Fibroblast of lung (primary cell): Measurements from ENCODE around the gene GBF1.

Source experiments
- EZH2 ChIP-seq: IDR thresholded peaks from 2 replicates; pipeline ENCODE4 v1.5.1; 2012; ENCODE audit warnings: low read length, control low read depth, mild to moderate bottlenecking; ENCODE audit errors: missing control alignments
- TF ChIP-seq, protein P1 (sequence below), 2 donors: IDR thresholded peaks in 1 of 2; conservative IDR thresholded peaks in 1 of 2; 1 replicate in 1 of 2; 2 replicates in 1 of 2; pipeline ENCODE4 v1.5.1; 2011 to 2012; ENCODE audit warnings: low read length in 2 of 2, control low read depth in 1 of 2, inconsistent platforms in 1 of 2, low read depth in 1 of 2, mild to moderate bottlenecking in 1 of 2

DNA sequence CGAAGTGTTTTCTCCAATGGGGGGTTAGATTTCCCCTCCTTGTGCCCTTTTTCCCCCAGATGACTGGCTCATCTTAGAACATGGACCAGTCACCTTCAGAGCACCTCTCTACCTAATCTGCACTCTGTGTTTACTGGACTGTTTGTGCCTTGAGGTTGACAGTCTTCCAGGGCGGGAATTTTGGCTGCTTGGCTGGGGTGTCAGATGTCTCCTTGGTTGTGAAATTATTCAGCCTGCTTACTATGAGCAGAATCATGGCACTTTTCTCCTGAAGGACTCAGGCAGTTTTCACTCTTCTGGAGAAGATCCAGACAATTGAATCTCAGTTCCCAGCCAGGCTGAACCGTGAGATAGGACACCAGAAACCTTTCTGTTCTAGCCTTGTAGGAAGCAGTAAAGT is 89.9 kb downstream of the GBF1 start:
- TF ChIP-seq, protein P1, sequence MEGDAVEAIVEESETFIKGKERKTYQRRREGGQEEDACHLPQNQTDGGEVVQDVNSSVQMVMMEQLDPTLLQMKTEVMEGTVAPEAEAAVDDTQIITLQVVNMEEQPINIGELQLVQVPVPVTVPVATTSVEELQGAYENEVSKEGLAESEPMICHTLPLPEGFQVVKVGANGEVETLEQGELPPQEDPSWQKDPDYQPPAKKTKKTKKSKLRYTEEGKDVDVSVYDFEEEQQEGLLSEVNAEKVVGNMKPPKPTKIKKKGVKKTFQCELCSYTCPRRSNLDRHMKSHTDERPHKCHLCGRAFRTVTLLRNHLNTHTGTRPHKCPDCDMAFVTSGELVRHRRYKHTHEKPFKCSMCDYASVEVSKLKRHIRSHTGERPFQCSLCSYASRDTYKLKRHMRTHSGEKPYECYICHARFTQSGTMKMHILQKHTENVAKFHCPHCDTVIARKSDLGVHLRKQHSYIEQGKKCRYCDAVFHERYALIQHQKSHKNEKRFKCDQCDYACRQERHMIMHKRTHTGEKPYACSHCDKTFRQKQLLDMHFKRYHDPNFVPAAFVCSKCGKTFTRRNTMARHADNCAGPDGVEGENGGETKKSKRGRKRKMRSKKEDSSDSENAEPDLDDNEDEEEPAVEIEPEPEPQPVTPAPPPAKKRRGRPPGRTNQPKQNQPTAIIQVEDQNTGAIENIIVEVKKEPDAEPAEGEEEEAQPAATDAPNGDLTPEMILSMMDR (conservative IDR thresholded peaks at IDR 0.05 in 1 of 2, IDR thresholded peaks at IDR 0.05 in 1 of 2; ENCODE audit: low read depth in 1 of 2, low read length in 2 of 2), result no peak
- no peak for TF ChIP-seq EZH2
